Measurements from ENCODE around the gene NPAS1.

The NPAS1 gene

DNA sequence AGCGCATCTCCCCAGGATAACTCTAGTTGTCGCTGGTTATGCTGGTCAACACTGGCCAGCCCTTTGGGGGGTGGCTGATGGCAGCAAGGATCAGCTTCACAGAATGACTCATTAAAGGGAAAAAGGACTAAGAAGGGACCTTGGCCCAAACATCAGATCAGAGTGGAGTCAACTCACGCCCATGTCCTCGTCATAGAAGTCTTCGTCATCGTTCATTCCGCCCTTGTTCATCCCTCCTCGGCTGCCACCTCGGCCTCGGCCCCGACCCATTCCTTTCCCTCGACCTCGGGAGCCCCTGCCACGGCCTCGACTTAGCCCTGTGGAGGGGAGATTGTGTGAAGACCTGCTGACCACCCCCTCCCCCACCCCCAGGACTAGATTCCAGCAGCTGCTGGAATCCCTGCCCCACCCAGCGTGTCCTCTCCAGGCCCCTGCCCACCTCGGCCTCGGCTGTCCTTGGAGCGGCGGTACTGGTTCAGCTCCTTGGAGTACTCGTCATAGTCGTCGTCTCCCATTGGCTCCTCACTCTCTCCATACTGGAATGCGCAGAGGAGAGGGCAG lies 65.3 kb downstream of the NPAS1 start:
- DNase-seq: no peak

DNA sequence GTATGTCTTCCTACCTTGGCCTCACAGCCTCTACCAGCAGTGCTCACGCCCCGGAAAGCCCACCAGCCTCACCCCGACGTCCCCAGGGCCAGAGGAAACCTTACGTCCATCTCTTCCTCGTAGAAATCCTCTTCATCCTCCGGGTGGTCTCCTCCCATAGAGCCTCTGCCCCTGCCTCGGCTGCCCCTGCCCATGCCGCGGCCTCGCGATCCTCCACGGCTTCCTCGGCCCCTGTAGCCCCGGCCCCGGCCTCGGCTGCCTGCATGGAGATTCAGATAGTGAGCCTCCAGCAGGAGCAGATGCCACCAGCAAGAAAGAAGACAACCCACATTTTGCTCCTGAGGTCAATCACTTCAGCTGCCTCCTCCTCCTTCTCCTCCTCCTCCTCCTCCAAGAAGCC lies 66.6 kb downstream of the NPAS1 start:
- no peak for DNase-seq

DNA sequence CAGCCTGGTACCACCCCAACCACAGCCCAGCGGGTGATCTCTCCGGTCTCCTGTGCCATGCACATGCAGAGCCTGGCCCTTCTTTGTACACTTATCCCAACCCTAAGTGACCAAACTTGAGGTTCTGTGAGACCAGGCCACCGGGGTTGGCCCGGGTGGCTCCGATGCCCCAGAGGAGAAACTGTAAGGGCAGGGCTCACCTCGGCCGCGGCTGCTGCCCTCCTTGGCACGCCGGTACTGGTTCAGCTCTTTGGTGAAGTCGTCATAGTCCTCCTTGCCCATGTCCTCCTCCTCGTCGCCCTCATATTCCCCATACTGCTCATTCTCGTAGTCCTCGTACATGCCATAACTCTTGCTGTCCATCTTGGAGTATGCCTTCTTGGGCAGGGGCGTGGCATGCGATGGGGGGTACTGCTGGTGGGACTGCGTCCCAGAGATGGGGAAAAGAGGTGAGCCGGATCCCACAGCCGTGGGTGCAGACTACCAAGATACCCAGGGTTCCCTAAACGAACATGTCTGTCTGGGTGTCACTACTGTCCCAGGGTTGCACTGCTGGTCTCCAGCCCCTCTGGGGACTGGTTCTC lies 70.2 kb downstream of the NPAS1 start:
- DNase-seq: no peak

DNA sequence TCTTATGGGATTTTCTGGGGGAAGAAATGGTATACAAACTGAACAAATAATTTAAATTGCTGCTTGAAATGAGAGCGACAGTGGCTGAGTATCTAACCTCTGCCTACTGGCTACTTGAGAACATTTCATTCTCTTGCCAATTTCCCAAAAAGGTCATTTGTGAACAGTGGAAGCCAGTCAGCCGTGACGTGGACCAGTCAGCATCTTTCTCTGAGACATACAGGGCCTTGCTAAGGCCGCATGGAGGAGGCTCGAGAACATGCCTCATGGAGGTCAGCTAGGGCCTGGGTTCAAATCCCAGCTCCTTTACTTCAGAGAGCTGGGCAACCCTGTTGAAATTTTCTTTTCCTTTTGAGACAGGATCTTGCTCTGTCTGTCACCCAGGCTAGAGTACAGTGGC lies 73.6 kb downstream of the NPAS1 start:
- no peak for DNase-seq

DNA sequence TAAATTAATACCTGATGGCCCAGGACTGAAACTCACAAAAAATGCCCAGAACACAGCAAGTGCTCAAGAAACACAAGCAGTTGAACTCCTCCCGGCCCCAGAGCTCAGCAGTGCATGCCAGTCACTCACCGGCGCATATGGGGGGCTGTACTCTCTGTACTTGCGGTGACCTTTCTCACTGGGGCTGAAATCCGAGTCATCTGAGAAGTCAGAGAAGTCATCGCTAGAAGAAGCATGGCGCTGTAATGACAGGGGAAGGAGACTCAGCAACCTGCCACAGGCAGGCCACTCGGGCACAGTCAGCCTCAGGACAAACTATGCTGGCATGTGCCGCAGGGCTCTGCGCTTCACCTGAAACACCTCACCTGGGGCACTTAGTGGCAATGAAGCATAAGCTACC lies 74.2 kb downstream of the NPAS1 start:
- no peak for DNase-seq

DNA sequence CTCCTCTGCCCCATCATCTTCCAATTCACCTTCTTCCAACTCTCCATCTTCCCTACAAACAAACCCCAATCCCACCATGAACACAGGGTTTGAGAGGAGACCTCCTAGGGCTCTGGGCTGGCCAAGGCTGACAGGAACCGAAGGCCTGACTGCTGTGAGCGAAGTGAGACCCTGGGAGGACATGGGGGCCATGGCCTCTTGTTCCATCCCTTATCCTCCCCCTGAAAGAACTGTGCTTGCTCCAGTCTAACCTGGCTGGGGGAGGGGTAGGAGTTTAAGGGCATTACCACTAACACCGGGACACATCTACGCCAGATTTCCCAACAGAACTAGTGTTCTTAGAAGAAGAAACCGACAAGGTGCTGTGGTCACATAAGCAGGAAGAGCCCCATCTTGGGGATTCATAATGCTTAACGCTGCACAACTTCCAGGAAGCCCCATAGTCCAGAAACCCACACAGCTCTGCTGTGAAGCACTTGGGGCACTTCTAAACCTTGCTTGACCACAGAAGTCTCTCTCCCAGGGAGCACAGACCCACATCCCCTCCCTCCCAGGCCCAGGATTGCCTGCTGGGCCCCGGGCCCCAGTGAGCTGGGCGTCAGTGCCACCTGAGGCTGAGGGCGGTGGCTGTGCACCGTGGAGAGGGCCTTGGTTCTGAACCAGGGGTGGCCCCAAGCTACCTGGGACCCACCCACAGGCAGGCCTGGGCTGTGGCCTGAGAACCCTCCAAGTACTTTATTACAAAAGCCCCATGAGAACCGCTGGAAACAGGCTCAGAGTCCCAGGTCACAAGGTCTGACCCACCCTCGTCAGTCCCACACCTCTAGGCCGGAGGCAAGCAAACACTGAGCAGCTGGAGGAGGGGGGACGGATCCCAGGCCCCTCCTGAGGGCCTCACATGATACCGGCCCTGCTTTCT lies 75.2 kb downstream of the NPAS1 start:
- DNase-seq: no peak
